Ovary (tissue), 9 donors: ENCODE data around the gene CNTRL. TPM values are rescaled to one million over a fixed set of nuclear protein-coding genes. Genes with fewer than 3 reads are reported as not detected.

ENCODE experiments used
- DNase-seq, 5 donors: peaks; one replicate each; pipeline ENCODE4 v3.0.0-alpha.2; 2019 to 2020
- H3K27ac ChIP-seq, 2 donors: fragments of 200-600 bp; one replicate each; pipeline versions ENCODE4 v1.5.1 to v1.8.0; 2019 to 2022
- H3K27me3 ChIP-seq: fragments of 200-600 bp; one replicate; pipeline ENCODE4 v1.8.0; 2022
- H3K36me3 ChIP-seq: fragments of 200-600 bp; sonication (generic); one replicate; pipeline ENCODE4 v1.5.1; 2019
- H3K4me1 ChIP-seq: one replicate; pipeline ENCODE4 v1.8.1; 2013; ENCODE audit warnings: mild to moderate bottlenecking, moderate library complexity; ENCODE audit not compliant: insufficient read depth
- H3K4me3 ChIP-seq: fragments of 200-600 bp; sonication (generic); one replicate; pipeline ENCODE4 v1.5.1; 2017
- H3K9me3 ChIP-seq, 2 donors: fragments of 200-600 bp in 1 of 2; sonication (generic) in 1 of 2; one replicate each; pipeline versions ENCODE4 v1.5.1 to v1.8.1; 2013 to 2019; ENCODE audit warnings: mild to moderate bottlenecking in 1 of 2, moderate library complexity in 1 of 2
- CTCF ChIP-seq, 3 donors: fragments of 450-650 bp in 2 of 3; fragments of 200-600 bp in 1 of 3; IDR thresholded peaks; one replicate each; pipeline versions ENCODE4 v1.5.1 to v1.8.0; 2016 to 2022; ENCODE audit warnings: antibody characterized with exemption in 3 of 3, mild to moderate bottlenecking in 1 of 3
- EP300 ChIP-seq: sonication (generic); formaldehyde crosslinking; IDR thresholded peaks from one replicate; pipeline ENCODE4 v1.6.1; 2017; ENCODE audit warnings: antibody characterized with exemption
- POLR2A ChIP-seq: fragments of 450-650 bp; IDR thresholded peaks from one replicate; pipeline ENCODE4 v1.6.1; 2017; ENCODE audit warnings: antibody characterized with exemption, mild to moderate bottlenecking, moderate library complexity
- WGBS, 3 donors: extraction: QIAGEN DNeasy Blood & Tissue Kit in 1 of 3; methylation state at CpG; one replicate each; pipeline versions ENCODE4 v1.1.5 to v1.1.7; 2013 to 2017; 5-methylcytosine and 5-hydroxymethylcytosine counted together
- intact Hi-C, 4 donors: fragments of 100-400 bp; cut with DNase I; formaldehyde crosslinking; loops; one replicate each; pipeline versions ENCODE4 v1.11.0 to v1.15.1; 2022 to 2023
- polyA plus RNA-seq, 2 donors: library from polyadenylated mRNA; stranded (reverse); fragments of 200-250 nt in 1 of 2; fragments of 350-450 nt in 1 of 2; fragmentation: Illumina TruSeq in 1 of 2; extraction: RNeasy Lipid Tissue Mini Kit (QIAGEN cat#74804) in 1 of 2; gene quantifications; one replicate each; pipeline ENCODE4 v1.2.3, GENCODE V29; 2013 to 2014
- total RNA-seq, 7 donors: library from RNA; depleted of rRNA in 2 of 7; stranded (reverse); fragments of >200 nt in 2 of 7; fragmentation: NEBNext Ultra II Directional in 3 of 7; extraction: Animal tissue kit (Norgen Biotek cat#: 25700) in 3 of 7; gene quantifications; one replicate each; pipeline versions ENCODE4 v1.1.0 to v1.2.4, GENCODE V29; 2016 to 2023
- donor health status: DM: no; HTN: no; CAD: no; lungs with moderate emphysema.
- donor health status: DM: no; HTN: no; CAD: no.
- donor health status: Bipolar disorder and iron deficiency.
- donor health status: DM: yes; HTN: yes; CAD: no.
- donor health status: DM: no; HTN: no; CAD: no.
- donor health status: DM: yes; HTN: yes; CAD: no.

CNTRL gene
- total and polyA plus RNA-seq, 9 donors = 10.0 to 27.2 (median 19.0) TPM

DNA sequence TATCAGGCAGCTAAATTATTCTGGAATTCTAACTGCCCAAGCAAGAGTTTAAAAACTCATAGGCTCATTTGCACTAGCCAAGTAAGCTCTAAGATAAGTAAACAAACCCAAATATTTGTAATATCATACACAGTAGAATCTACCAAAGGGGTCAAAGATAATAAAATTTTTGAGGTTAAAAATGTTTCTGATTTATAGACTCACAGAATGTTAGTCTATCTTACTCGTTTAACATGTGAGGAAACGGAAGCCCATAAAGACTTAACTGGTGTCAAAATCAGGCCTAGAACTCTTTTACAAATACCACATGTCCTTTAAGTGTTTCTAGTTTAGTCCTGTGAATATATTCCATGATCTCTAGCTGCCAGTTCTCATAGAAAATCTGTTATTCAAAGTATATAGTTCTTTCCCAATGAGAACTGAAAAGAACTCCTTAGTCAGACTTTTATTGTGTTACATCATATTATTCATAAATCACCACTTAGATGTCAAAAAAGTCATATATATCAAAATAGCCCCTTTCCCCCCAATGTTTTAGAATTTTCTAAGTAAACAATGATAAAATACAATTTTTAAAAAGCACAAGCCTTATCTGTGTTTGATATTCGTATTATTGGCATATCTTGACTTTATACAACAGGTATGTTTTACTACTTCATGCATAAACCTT lies 113.0 kb downstream of the CNTRL start:
- no peak for DNase-seq
- 30 to 35% (median 32%) methylated on average over 3 of the region's 3 CpGs for WGBS, 3 donors
- H3K4me3 ChIP-seq = no peak overlapping the region
- peaks cover 2% of the 10 kb centered on the region for H3K4me1 ChIP-seq
- no peaks in the 10 kb centered on the region for H3K27me3 ChIP-seq
- TF ChIP-seq POLR2A = no peak
- TF ChIP-seq EP300 = no peak
- no peak for TF ChIP-seq CTCF (IDR thresholded peaks at IDR 0.05)
- intact Hi-C loops = no loop called here
- no peaks in the 10 kb centered on the region for H3K36me3 ChIP-seq
- H3K27ac ChIP-seq = no peak overlapping the region
- no peaks in the 10 kb centered on the region for H3K9me3 ChIP-seq

GRCh38 chr9:121189006-121189405 lies 114.3 kb downstream of the CNTRL start:
- no peak overlapping the region for H3K27ac ChIP-seq
- peaks cover 3% of the 10 kb centered on the region for H3K4me1 ChIP-seq
- DNase-seq = no peak
- intact Hi-C loops = no loop called here
- TF ChIP-seq POLR2A = no peak
- TF ChIP-seq CTCF (IDR thresholded peaks at IDR 0.05) = no peak
- WGBS, 3 donors = 90 to 100% (median 95%) methylated on average over 1 of the region's 1 CpG
- H3K36me3 ChIP-seq = no peaks in the 10 kb centered on the region
- no peaks in the 10 kb centered on the region for H3K9me3 ChIP-seq
- no peaks in the 10 kb centered on the region for H3K27me3 ChIP-seq
- no peak overlapping the region for H3K4me3 ChIP-seq

DNA sequence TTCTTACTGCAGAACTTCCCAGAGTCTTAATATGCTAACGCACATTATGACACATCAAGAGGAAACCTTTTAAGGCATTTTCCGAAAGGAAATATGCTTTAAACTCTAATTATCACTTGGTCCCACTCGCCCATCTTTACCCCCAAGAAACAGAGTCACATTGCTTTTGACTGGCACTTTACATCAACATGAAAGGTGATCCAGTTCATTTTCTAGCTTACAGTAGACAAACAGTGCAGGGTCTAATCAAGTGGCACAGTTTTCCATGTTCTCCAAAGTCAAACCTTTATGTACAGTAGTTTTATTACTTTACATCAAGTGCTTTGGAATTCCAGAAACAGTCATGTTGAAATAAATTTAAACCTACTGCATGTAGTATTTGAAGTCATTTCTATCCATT lies 114.9 kb downstream of the CNTRL start:
- intact Hi-C loops = no loop called here
- H3K4me1 ChIP-seq = peaks cover 4% of the 10 kb centered on the region

DNA sequence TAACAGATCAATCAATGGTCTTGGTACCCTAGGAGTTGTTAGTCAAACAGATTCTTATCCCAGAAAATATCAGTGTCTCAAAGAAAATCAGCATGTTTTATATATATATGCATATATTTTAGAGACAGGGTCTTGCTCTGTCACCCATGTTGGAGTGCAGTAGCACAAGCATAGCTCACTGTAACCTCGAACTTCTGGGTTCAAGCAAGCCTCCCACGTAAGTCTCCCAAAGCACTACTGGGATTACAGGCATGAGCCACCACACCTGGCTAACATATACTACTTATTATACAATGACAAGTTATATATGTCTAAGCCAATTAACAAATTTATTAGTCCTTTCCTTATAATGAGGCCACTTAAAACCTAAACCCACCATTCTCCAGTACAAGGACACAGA lies 116.5 kb downstream of the CNTRL start:
- H3K27me3 ChIP-seq = no peaks in the 10 kb centered on the region
- DNase-seq = no peak
- WGBS, 3 donors = 81 to 88% (median 85%) methylated on average over 2 of the region's 2 CpGs
- no peaks in the 10 kb centered on the region for H3K36me3 ChIP-seq
- peaks cover 4% of the 10 kb centered on the region for H3K4me1 ChIP-seq
- H3K9me3 ChIP-seq = no peaks in the 10 kb centered on the region
- intact Hi-C loops = no loop called here
- TF ChIP-seq POLR2A (no peak), CTCF (IDR thresholded peaks at IDR 0.05) (no peak), EP300 (no peak)
- no peak overlapping the region for H3K27ac ChIP-seq
- H3K4me3 ChIP-seq = no peak overlapping the region

More for the DNA sequence above, 114.9 kb downstream of the CNTRL start:
- no peak for TF ChIP-seq CTCF (IDR thresholded peaks at IDR 0.05)
- H3K9me3 ChIP-seq = no peaks in the 10 kb centered on the region
- no peak overlapping the region for H3K4me3 ChIP-seq
- no peaks in the 10 kb centered on the region for H3K36me3 ChIP-seq
- no peak overlapping the region for H3K27ac ChIP-seq
- DNase-seq = no peak
- no peaks in the 10 kb centered on the region for H3K27me3 ChIP-seq
- 94 to 96% (median 95%) methylated on average over 3 of the region's 3 CpGs for WGBS, 3 donors
